Erythroblast (primary cell): ENCODE results near the gene PCDH9.

Experiments used
- GATA1 ChIP-seq: IDR thresholded peaks from 2 replicates; pipeline ENCODE4 v1.6.1; 2011; ENCODE audit warnings: low read depth, mild to moderate bottlenecking, control low read depth, low read length, moderate library complexity
- POLR2A ChIP-seq: IDR thresholded peaks from 2 replicates; pipeline ENCODE4 v1.6.1; 2011; ENCODE audit warnings: mild to moderate bottlenecking, low read length

GRCh38 chr13:67131393-67131792, 98.7 kb downstream of the PCDH9 start:
- TF ChIP-seq POLR2A (no peak), GATA1 (no peak)
